Stimulated activated CD8-positive, alpha-beta memory T cell treated with anti-CD3 and anti-CD28 coated beads, Interleukin-7, amount 100 ng/mL, for 4 hours (primary cell): ENCODE data around the gene GUCA2A.
"Not testable (repeated sequence)": the region's sequence is repeated elsewhere in the genome, so short reads cannot be mapped to it uniquely, and the experiment has no call there.

Experiments used
- DNase-seq, 2 donors: peaks; one replicate each; pipeline ENCODE4 v3.0.0-alpha.2; 2020; ENCODE audit warnings: low read depth in 2 of 2

GUCA2A gene, protein sequence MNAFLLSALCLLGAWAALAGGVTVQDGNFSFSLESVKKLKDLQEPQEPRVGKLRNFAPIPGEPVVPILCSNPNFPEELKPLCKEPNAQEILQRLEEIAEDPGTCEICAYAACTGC

DNA sequence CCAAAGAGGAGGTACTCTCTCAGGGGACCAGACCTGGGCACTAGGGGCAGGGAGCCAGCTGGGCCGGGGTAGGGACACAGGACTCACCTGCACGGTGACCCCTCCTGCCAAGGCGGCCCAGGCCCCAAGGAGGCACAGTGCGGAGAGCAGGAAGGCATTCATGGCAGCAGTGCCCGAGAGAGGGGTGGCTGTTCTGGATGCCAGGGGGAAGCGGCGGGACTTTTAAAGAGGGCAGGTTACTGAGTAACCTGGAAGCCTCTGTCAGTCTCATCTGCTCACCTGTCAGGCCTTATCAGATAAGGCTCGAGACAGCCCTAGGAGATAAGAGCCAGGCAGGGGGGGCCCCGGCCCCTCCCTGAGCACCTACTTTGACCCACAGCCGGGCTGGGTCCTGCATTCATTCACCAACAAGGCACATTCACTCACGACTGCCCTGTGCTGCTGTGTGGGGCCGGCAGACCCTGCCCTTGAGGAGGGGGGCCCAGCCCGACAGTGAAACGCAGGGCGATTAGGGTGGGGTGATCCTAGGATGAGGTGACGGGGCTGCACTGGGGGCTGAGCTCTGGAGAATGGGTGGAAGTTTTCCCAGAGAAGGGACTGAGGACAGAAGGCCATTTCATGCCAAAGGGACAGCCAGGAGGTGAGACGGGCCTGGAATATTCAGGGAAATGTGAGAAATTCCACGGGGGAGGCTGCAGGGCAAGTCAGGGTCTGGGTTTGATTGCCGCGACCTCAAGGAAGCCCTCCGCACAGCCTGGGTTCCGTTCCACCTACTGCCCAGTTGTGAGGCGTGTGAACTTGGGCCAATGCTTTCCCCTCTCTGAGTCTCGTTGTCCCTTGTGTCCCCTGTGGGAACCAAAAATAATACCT is at the start of gene GUCA2A:
Gene GUCA2A (minus strand): TSS at position 195 of the 870 bp plus-strand sequence. CDS start 33 bp downstream, at position 162.
- no peak for DNase-seq

- DNase-seq, result no peak
Measured at GRCh38 chr1:42211224-42211623, 46.7 kb upstream of the GUCA2A start.

DNA sequence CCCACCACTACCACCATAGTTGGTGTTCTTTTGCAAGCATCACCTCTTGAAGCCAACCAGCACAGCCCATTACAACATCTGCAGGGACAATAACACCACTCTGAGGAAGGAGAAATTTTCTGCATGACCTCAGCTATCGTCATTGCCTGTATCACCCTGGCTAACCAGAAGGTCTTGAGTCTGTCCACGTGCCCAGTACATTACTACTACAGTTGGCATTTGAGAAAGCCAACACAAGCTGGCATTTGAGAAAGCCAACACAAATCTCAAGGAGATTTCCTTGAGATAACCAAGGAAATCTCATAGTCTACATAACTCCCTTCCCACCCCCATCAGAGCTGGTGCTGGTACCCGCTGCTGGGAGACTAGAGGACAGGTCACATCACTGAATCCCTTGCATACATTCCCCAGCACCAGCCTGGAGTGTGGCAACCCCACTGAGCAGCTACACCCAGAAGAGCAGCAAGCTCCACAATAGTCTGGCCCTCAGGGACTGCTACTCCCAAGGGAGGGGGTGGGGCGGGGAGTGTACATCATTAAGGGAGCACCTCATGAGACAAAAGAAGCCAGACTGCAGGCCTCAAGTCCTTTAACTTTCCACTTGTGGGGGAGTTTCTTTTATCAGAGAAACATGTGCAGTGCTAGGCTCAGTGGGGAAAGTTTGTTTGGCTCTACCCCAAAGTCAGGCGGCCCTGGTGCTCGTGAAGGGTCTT is 46.0 kb upstream of the GUCA2A start:
- no peak for DNase-seq

GRCh38 chr1:42209526-42210251 is 45.1 kb upstream of the GUCA2A start:
- no peak for DNase-seq

DNA sequence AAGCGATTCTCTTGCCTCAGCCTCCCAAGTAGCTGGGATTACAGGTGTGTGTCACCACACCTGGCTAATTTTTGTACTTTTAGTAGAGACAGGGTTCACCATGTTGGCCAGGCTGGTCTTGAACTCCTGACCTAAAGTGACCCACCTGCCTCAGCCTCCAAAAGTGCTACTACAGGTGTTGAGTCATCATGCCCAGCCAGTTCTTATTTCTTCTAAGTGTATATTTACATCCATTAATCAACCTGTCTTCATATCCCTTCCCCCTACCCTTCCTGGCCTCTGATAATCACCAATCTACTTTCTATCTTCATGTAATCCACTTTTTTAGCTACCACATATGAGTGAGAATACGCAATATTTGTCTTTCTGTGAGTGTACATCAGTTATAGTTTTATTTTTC is 42.4 kb upstream of the GUCA2A start:
- not testable (repeated sequence) for DNase-seq

GRCh38 chr1:42206164-42206563 is 41.6 kb upstream of the GUCA2A start:
- DNase-seq, result no peak

DNA sequence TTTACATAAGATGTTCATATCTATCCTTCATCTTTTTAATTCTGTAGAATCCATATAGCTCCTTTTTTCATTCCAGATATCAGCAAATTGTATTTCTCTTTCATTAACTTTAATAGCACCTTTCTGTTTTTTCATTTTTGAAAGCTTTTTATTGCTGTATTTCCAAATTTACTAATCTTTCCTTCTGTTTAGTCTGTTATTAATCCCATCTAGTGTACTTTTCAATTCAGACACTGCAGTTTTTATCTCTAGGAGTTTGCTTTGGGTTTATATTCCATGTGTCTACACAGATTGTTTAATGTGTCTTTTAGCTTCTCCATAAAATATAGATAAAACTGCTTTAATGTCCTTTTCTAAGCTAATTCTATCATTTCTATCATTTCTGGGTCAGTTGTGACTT is 37.4 kb upstream of the GUCA2A start:
- DNase-seq, result no peak

DNA sequence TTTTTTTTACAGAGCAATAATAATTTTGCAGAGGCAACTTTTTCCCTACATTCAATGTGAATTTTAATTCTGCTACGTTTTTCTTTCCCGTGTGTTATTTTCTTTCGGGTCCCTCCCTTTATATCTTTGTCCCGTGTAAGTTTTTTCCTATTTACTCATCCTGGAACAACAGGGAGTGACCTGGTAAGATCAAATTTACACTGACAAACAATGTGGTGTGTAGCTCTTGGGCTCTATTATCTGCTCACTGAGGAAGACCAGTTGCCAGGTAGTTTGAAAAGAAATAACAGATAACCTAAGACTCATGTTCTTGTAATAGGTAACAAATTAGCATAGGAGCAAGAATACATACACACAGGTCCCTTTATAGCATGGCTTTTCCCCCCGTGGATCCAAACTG is 33.7 kb upstream of the GUCA2A start:
- DNase-seq, result no peak

- DNase-seq, result no peak
Measured at GRCh38 chr1:42195841-42196240, 31.3 kb upstream of the GUCA2A start.

GRCh38 chr1:42192106-42192505 is 27.6 kb upstream of the GUCA2A start:
- DNase-seq, result no peak

DNA sequence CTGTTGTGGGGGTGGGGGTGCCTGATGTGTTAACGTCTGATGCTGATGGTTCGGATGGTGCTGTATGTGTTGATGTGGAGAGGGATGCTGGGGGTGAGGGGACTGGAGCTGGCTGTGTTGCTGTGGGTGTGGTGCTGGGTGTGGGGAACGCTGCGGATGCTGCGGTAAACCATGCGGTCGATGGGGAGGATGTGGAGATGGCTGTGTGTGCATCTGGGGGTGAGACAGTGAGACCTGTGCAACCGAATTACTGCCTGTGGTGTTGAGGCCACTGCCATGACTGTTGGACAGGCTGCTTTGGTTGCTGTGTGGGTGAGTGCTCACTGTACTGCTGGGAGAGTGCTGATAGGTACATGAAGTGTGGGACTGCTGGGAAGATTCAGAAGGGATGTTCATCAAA is 26.8 kb upstream of the GUCA2A start:
- no peak for DNase-seq

- DNase-seq, result no peak
Measured at GRCh38 chr1:42189931-42190853, 25.6 kb upstream of the GUCA2A start.

DNA sequence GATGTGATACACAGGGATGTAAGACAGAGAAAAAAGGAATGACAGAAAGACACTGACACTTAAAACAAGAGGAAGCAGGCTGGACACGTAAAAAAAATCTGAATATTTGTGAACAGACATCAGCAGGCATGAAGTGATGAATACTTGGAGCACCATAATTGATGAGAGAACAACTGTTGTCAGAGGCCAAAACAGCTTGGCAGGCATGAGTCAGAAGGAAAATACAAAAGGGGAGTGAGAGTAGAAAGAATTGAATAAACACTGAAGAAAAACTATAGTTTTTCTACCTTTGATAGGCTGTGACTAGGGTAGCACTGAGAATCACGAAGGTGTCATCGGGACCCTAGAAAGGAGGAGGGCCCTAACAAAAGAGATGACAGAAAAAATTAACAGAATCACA is 21.6 kb upstream of the GUCA2A start:
- DNase-seq, result no peak

DNA sequence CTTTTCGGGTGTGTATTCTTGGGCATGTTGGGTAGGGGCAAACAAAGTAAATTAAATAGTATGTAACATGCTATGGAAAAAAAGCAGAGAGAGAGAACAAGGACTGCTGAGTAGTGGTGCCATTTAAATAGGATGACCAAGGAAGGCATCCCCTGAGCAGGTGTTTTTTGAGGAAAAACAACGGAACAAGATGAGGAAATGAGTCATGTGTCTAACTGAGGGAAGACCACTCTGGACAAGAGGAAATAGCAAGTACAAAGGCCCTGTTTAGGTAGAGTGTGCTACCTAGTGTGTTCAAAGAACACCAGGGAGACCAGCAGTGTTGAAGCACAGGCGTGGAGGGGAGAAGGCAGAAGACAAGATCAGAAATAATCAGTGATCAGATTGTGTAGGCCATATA is 20.1 kb upstream of the GUCA2A start:
- no peak for DNase-seq

DNA sequence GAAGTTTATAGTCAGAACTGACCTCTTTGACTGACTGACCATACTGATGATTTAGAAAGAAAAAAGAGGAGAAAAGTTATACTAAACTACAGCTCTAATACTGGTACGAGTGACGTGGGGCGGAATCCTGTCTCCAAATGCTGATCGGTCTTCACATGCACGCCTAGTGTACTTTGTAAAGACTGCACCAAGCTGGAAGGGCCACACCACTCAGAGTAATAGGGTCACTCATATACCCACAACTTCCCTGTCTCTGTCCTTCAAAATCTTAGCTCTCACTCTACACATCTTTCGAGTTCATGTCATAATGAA is 19.4 kb upstream of the GUCA2A start:
- no peak for DNase-seq

DNA sequence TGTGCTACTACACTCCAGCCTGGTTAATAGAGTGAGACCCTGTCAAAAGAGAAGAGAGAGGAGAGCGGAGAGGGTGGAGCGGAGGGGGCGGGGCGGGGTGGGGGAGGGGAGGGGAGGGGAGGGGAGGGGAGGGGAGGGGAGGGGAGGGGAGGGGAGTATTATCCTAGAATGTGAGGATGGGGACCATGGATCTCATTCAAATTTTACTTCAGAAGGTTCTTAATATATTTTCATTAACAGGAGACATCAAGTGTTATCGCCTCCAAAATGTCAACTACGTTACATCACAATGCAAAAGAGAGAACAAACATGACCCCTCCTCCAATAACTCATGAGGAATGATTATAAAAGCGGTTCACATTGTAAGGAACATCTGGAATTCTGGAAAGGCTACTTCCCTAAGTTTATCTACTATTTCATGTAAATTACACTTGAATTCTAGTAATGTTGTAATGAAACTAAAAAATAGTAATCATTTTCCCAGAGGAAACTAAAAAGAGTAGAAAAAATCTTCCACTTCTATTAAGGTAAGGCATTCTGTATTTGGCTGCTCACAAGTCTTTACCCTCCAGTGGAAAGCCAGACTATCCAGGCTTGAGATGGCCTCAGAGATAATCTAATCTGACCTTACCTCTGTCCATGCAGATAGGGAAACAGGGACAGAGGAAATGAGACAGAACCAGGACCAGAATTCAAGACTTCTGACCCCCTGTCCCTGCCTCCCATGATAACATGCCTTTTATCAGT is 18.8 kb upstream of the GUCA2A start:
- no peak for DNase-seq

GRCh38 chr1:42181687-42182086 is 17.1 kb upstream of the GUCA2A start:
- no peak for DNase-seq

- DNase-seq, result no peak
Measured at GRCh38 chr1:42179900-42180329, 15.4 kb upstream of the GUCA2A start.

DNA sequence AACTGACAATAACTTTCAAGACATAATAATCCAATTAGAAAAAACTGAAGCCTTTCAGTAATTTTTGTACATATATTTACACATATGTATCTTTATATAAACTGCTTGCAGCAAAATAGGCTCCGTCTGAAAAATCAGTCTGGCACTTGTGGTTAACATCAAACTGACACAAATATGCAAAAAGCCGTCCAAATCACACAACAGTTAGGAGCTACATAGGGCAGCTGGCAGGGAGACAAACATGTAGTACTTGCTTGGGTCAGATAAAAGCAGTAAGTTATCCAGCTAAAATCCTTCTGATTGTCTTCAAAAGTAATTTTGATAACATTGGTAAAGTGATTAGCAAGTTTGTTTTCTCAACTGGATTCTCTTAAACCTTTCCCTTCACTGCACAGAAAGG is 14.7 kb upstream of the GUCA2A start:
- no peak for DNase-seq

- no peak for DNase-seq
Measured at GRCh38 chr1:42178249-42178648, 13.7 kb upstream of the GUCA2A start.
